ENCODE data around the gene GP9. TPM values are rescaled to one million over a fixed set of nuclear protein-coding genes. Genes with fewer than 3 reads are reported as not detected.
"Not testable (repeated sequence)": the region's sequence is repeated elsewhere in the genome, so short reads cannot be mapped to it uniquely, and the experiment has no call there.

GP9 gene
- total RNA-seq, 1 donor from 2014 or later: 1.5 TPM

GRCh38 chr3:129107793-129108192 lies 47.2 kb downstream of the GP9 start:
- Mint-ChIP-seq H3K4me3 (ENCODE audit: unreplicated experiment) (no peak overlapping the region), H3K27ac (ENCODE audit: unreplicated experiment) (peak overlapping the region; percentile 48)

GRCh38 chr3:129111076-129111780 lies 50.6 kb downstream of the GP9 start:
- H3K4me3 Mint-ChIP-seq (ENCODE audit: unreplicated experiment); H3K9me3 Mint-ChIP-seq (ENCODE audit: unreplicated experiment); H3K27me3 Mint-ChIP-seq (ENCODE audit: unreplicated experiment); DNase-seq (ENCODE audit: low spot score): not testable (repeated sequence)
- peaks cover 33% of the 10 kb centered on the region for H3K4me1 Mint-ChIP-seq (ENCODE audit: unreplicated experiment)
- peaks cover 28% of the 10 kb centered on the region for H3K36me3 Mint-ChIP-seq (ENCODE audit: low read depth, unreplicated experiment)
- peak overlapping the region; percentile 42 for H3K27ac Mint-ChIP-seq (ENCODE audit: unreplicated experiment)

More at GRCh38 chr3:129107793-129108192, 47.2 kb downstream of the GP9 start:
- no peak for DNase-seq (ENCODE audit: low spot score)
- TF ChIP-seq CTCF (IDR thresholded peaks at IDR 0.05; ENCODE audit: unreplicated experiment): no peak
- H3K27me3 Mint-ChIP-seq (ENCODE audit: unreplicated experiment): peaks cover 4% of the 10 kb centered on the region
- H3K36me3 Mint-ChIP-seq (ENCODE audit: low read depth, unreplicated experiment): peaks cover 32% of the 10 kb centered on the region
- peaks cover 23% of the 10 kb centered on the region for H3K4me1 Mint-ChIP-seq (ENCODE audit: unreplicated experiment)
- no peaks in the 10 kb centered on the region for H3K9me3 Mint-ChIP-seq (ENCODE audit: unreplicated experiment)

Other genes with a start within 250 kb of the GP9 start
- gene ACAD9, start 181.2 kb upstream of the GP9 start, total RNA-seq (ENCODE audit: unreplicated experiment): 46.5 TPM
- gene CFAP92, start 66.7 kb upstream of the GP9 start, total RNA-seq (ENCODE audit: unreplicated experiment): 3.7 TPM
- 15.9 TPM for gene EFCC1, start 59.5 kb upstream of the GP9 start, total RNA-seq (ENCODE audit: unreplicated experiment)
- 53.0 TPM for gene RAB43, start 61.0 kb downstream of the GP9 start, total RNA-seq (ENCODE audit: unreplicated experiment)
- gene ISY1, start 100.3 kb downstream of the GP9 start, total RNA-seq (ENCODE audit: unreplicated experiment): 61.9 TPM
- gene CNBP, start 123.1 kb downstream of the GP9 start, total RNA-seq (ENCODE audit: unreplicated experiment): 192 TPM
- 149 TPM for gene COPG1, start 188.8 kb downstream of the GP9 start, total RNA-seq (ENCODE audit: unreplicated experiment)
- gene HMCES, start 218.1 kb downstream of the GP9 start, total RNA-seq (ENCODE audit: unreplicated experiment): 36.4 TPM